Esophagus squamous epithelium (tissue), 5 donors: ENCODE results near the gene IL17RB. TPM values are rescaled to one million over a fixed set of nuclear protein-coding genes. Genes with fewer than 3 reads are reported as not detected.

Source experiments
- DNase-seq: peaks from one replicate; lab custom pipeline; 2025; lab: John Stamatoyannopoulos, UW
- H3K27ac ChIP-seq, 4 donors: fragments of 200-600 bp; sonication (generic); one replicate each; pipeline ENCODE4 v1.5.1; 2016 to 2019; ENCODE audit warnings: mild to moderate bottlenecking in 1 of 4
- H3K27me3 ChIP-seq, 4 donors: fragments of 200-600 bp; sonication (generic); 1 replicate in 3 of 4; 2 replicates in 1 of 4; pipeline versions ENCODE4 v1.5.1 to v1.6.0; 2017 to 2021; ENCODE audit warnings: antibody characterized with exemption in 1 of 4
- H3K36me3 ChIP-seq, 3 donors: fragments of 200-600 bp; sonication (generic); one replicate each; pipeline ENCODE4 v1.5.1; 2016 to 2019
- H3K4me1 ChIP-seq, 3 donors: fragments of 200-600 bp; sonication (generic); one replicate each; pipeline ENCODE4 v1.5.1; 2017 to 2019
- H3K4me3 ChIP-seq, 4 donors: fragments of 200-600 bp; sonication (generic); 1 replicate in 3 of 4; 2 replicates in 1 of 4; pipeline ENCODE4 v1.5.1; 2016 to 2019; ENCODE audit warnings: mild to moderate bottlenecking in 2 of 4, moderate library complexity in 1 of 4
- H3K9me3 ChIP-seq, 3 donors: fragments of 200-600 bp; sonication (generic); one replicate each; pipeline ENCODE4 v1.5.1; 2016 to 2019
- POLR2A ChIP-seq, 4 donors: fragments of 450-650 bp; IDR thresholded peaks; one replicate each; pipeline ENCODE4 v1.6.1; 2017; ENCODE audit warnings: antibody characterized with exemption in 4 of 4, mild to moderate bottlenecking in 4 of 4, moderate library complexity in 3 of 4
- WGBS, 2 donors: methylation state at CpG; one replicate each; pipeline ENCODE4 v1.1.5; 2018; 5-methylcytosine and 5-hydroxymethylcytosine counted together
- intact Hi-C: fragments of 100-400 bp; cut with DNase I; formaldehyde crosslinking; loops from one replicate; pipeline ENCODE4 v1.15.0; 2022
- total RNA-seq, 4 donors: library from RNA; depleted of rRNA; stranded (reverse); fragments of >200 nt; gene quantifications; one replicate each; pipeline ENCODE4 v1.1.0, GENCODE V29; 2016
- TF ChIP-seq, protein P1 (sequence below), 6 experiments: fragments of 450-650 bp in 4 of 6; fragments of 200-600 bp in 2 of 6; sonication (generic) in 2 of 6; IDR thresholded peaks; one replicate each; pipeline ENCODE4 v1.5.1; 2016 to 2019; ENCODE audit warnings: antibody characterized with exemption in 6 of 6, mild to moderate bottlenecking in 4 of 6, moderate library complexity in 4 of 6
- donor health status: DM: yes; HTN: yes; CAD: no.

The IL17RB gene
- total RNA-seq, 4 donors from 2014 or later, result 0.23 to 0.66 (median 0.52) TPM

- peaks cover 0 to 64% (median 4%) of the 10 kb centered on the region in 3 donors for H3K36me3 ChIP-seq
- TF ChIP-seq, protein P1, sequence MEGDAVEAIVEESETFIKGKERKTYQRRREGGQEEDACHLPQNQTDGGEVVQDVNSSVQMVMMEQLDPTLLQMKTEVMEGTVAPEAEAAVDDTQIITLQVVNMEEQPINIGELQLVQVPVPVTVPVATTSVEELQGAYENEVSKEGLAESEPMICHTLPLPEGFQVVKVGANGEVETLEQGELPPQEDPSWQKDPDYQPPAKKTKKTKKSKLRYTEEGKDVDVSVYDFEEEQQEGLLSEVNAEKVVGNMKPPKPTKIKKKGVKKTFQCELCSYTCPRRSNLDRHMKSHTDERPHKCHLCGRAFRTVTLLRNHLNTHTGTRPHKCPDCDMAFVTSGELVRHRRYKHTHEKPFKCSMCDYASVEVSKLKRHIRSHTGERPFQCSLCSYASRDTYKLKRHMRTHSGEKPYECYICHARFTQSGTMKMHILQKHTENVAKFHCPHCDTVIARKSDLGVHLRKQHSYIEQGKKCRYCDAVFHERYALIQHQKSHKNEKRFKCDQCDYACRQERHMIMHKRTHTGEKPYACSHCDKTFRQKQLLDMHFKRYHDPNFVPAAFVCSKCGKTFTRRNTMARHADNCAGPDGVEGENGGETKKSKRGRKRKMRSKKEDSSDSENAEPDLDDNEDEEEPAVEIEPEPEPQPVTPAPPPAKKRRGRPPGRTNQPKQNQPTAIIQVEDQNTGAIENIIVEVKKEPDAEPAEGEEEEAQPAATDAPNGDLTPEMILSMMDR (IDR thresholded peaks at IDR 0.05), result no peak
- TF ChIP-seq POLR2A (IDR thresholded peaks at IDR 0.05), result no peak
Observed at GRCh38 chr3:53883008-53883407, 36.6 kb downstream of the IL17RB start.

DNA sequence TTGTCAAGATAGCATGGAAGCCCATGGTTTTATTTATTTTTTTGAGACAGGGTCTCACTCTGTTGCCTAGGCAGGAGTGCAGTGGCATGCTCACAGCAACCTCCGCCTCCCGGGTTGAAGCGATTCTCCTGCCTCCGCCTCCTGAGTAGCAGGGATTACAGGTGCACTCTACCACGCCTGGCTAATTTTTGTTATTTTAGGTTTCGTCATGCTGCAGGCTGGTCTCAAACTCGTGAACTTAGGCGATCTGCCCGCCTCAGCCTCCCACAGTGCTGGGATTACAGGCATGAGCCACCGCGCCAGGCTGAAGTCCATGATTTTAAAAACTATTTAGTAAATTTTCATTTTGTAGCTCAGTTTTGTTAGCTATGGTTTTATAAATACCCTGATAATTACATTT, 38.3 kb downstream of the IL17RB start:
- no peak for TF ChIP-seq POLR2A (IDR thresholded peaks at IDR 0.05)
- TF ChIP-seq, protein P1 (IDR thresholded peaks at IDR 0.05), result no peak
- Histone ChIP-seq H3K27ac (no peak overlapping the region), H3K4me1 (peaks cover 9 to 31% (median 9%) of the 10 kb centered on the region in 3 donors), H3K4me3 (no peak overlapping the region), H3K36me3 (peaks cover 0 to 51% (median 4%) of the 10 kb centered on the region in 3 donors), H3K27me3 (no peaks in the 10 kb centered on the region), H3K9me3 (no peaks in the 10 kb centered on the region)
- 94 to 100% methylated on average over 2 to 11 of the region's 11 CpGs for WGBS, 2 donors
- intact Hi-C loops, result no loop called here
- DNase-seq, result no peak

More at GRCh38 chr3:53883008-53883407, 36.6 kb downstream of the IL17RB start:
- intact Hi-C loops, result no loop called here
- no peak overlapping the region for H3K27ac ChIP-seq
- DNase-seq, result no peak
- H3K4me1 ChIP-seq, result peaks cover 9 to 24% (median 9%) of the 10 kb centered on the region in 3 donors
- H3K4me3 ChIP-seq, result no peak overlapping the region
- H3K27me3 ChIP-seq, result no peaks in the 10 kb centered on the region
- 78 to 90% methylated on average over 4 of the region's 4 CpGs for WGBS, 2 donors
- H3K9me3 ChIP-seq, result no peaks in the 10 kb centered on the region

- no peak for DNase-seq
- WGBS, 2 donors, result 77 to 80% methylated on average over 3 of the region's 3 CpGs
- no peaks in the 10 kb centered on the region for H3K9me3 ChIP-seq
- peaks cover 0 to 47% (median 4%) of the 10 kb centered on the region in 3 donors for H3K36me3 ChIP-seq
- no peaks in the 10 kb centered on the region for H3K27me3 ChIP-seq
- H3K4me1 ChIP-seq, result peaks cover 9 to 31% (median 12%) of the 10 kb centered on the region in 3 donors
- intact Hi-C loops, result no loop called here
- TF ChIP-seq, protein P1 (IDR thresholded peaks at IDR 0.05), result no peak
- TF ChIP-seq POLR2A (IDR thresholded peaks at IDR 0.05), result no peak
- H3K27ac ChIP-seq, result no peak overlapping the region
- H3K4me3 ChIP-seq, result no peak overlapping the region
Observed at GRCh38 chr3:53885239-53885638, 38.9 kb downstream of the IL17RB start.

DNA sequence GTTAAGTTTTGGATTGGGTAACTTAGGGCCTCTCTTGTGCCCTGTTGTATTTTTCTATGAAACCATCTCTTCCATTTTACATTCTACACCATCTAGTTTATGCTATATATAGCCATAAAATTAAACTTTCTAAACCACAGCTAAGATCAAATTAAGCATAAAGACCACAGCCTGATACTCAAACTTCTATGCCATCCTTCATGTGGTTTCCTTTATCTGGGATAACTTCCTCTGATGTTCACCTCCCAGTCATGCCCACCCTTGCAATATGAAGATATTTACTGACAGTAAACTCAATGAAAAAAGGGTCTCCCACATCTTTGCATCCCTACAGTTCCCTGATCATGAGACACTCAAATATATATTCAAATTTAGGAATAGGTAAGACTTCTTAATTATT, 41.1 kb downstream of the IL17RB start:
- no peak for DNase-seq
- TF ChIP-seq, protein P1 (IDR thresholded peaks at IDR 0.05), result no peak
- no peak for TF ChIP-seq POLR2A (IDR thresholded peaks at IDR 0.05)
- no peaks in the 10 kb centered on the region for H3K9me3 ChIP-seq
- H3K36me3 ChIP-seq, result peaks cover 0 to 47% (median 4%) of the 10 kb centered on the region in 3 donors
- no peak overlapping the region for H3K4me3 ChIP-seq
- H3K4me1 ChIP-seq, result peaks cover 0 to 30% (median 14%) of the 10 kb centered on the region in 3 donors
- H3K27me3 ChIP-seq, result no peaks in the 10 kb centered on the region
- intact Hi-C loops, result no loop called here
- no peak overlapping the region for H3K27ac ChIP-seq

GRCh38 chr3:53888232-53888631, 41.9 kb downstream of the IL17RB start:
- H3K9me3 ChIP-seq, result no peaks in the 10 kb centered on the region
- H3K36me3 ChIP-seq, result peaks cover 0 to 47% (median 4%) of the 10 kb centered on the region in 3 donors
- H3K4me3 ChIP-seq, result no peak overlapping the region
- TF ChIP-seq POLR2A (IDR thresholded peaks at IDR 0.05), result no peak
- H3K27ac ChIP-seq, result no peak overlapping the region
- intact Hi-C loops, result no loop called here
- peaks cover 0 to 28% (median 14%) of the 10 kb centered on the region in 3 donors for H3K4me1 ChIP-seq
- H3K27me3 ChIP-seq, result no peaks in the 10 kb centered on the region
- no peak for DNase-seq
- 94 to 100% methylated on average over 1 of the region's 1 CpG for WGBS, 2 donors
